Neural progenitor cell (in vitro differentiated cells): ENCODE results near the gene DNAJC21. TPM values are rescaled to one million over a fixed set of nuclear protein-coding genes. Genes with fewer than 3 reads are reported as not detected.
A peak's percentile ranks its signal among the peaks of the same experiment; 100 is the strongest.

Experiments
- DNase-seq: peaks from one replicate; pipeline ENCODE4 v3.0.0-alpha.2; 2016; ENCODE audit warnings: low spot score
- H2AFZ ChIP-seq: fragments of 200-600 bp; sonication (generic); replicated peaks from 2 replicates; pipeline ENCODE4 v1.6.1; 2016; ENCODE audit warnings: antibody characterized with exemption
- H3F3A ChIP-seq: fragments of 200-600 bp; sonication (generic); 2 replicates; pipeline ENCODE4 v1.6.1; 2016; ENCODE audit warnings: antibody characterized with exemption, low read depth
- H3K27ac ChIP-seq: fragments of 200-600 bp; sonication (generic); 2 replicates; pipeline ENCODE4 v1.5.1; 2016; ENCODE audit warnings: mild to moderate bottlenecking
- H3K27me3 ChIP-seq: fragments of 200-600 bp; sonication (generic); 2 replicates; pipeline ENCODE4 v1.6.1; 2016; ENCODE audit warnings: mild to moderate bottlenecking, moderate library complexity
- H3K36me3 ChIP-seq: fragments of 200-600 bp; sonication (generic); 2 replicates; pipeline ENCODE4 v1.5.1; 2016
- H3K4me1 ChIP-seq: fragments of 200-600 bp; sonication (generic); 2 replicates; pipeline ENCODE4 v1.6.1; 2016; ENCODE audit warnings: mixed run types
- H3K4me2 ChIP-seq: fragments of 200-600 bp; sonication (generic); 2 replicates; pipeline ENCODE4 v1.6.1; 2016
- H3K4me3 ChIP-seq: fragments of 200-600 bp; sonication (generic); 2 replicates; pipeline ENCODE4 v1.5.1; 2016
- H3K79me2 ChIP-seq: fragments of 200-600 bp; sonication (generic); 2 replicates; pipeline ENCODE4 v1.6.1; 2016; ENCODE audit warnings: low read depth
- H3K9ac ChIP-seq: fragments of 200-600 bp; sonication (generic); 2 replicates; pipeline ENCODE4 v1.6.1; 2016
- H3K9me3 ChIP-seq: fragments of 200-600 bp; sonication (generic); 2 replicates; pipeline ENCODE4 v1.5.1; 2016; ENCODE audit warnings: low read depth
- H4K20me1 ChIP-seq: fragments of 200-600 bp; sonication (generic); 2 replicates; pipeline ENCODE4 v1.6.1; 2016; ENCODE audit warnings: low read depth
- H3K27ac Mint-ChIP-seq: 3 replicates; pipeline ENCODE4 v1.8.0; 2021; ENCODE audit warnings: mixed read lengths
- H3K27me3 Mint-ChIP-seq: 2 replicates; pipeline ENCODE4 v1.8.0; 2022; ENCODE audit warnings: low read depth, mild to moderate bottlenecking, inconsistent platforms, moderate library complexity, mixed read lengths; ENCODE audit not compliant: insufficient read depth
- H3K36me3 Mint-ChIP-seq: 3 replicates; pipeline ENCODE4 v1.8.0; 2021; ENCODE audit warnings: mixed read lengths
- H3K4me1 Mint-ChIP-seq: 3 replicates; pipeline ENCODE4 v1.8.0; 2021; ENCODE audit warnings: mixed read lengths
- H3K4me3 Mint-ChIP-seq: 3 replicates; pipeline ENCODE4 v1.8.0; 2021; ENCODE audit warnings: mild to moderate bottlenecking, moderate library complexity, mixed read lengths
- H3K9me3 Mint-ChIP-seq: 3 replicates; pipeline ENCODE4 v1.8.0; 2020; ENCODE audit warnings: mixed read lengths
- EZH2 ChIP-seq: fragments of 200-600 bp; sonication (generic); IDR thresholded peaks from 2 replicates; pipeline ENCODE4 v1.6.1; 2017; ENCODE audit warnings: antibody characterized with exemption, mild to moderate bottlenecking, moderate library complexity
- EZH2phosphoT487 ChIP-seq: fragments of 200-600 bp; sonication (generic); IDR thresholded peaks from 2 replicates; pipeline ENCODE4 v1.6.1; 2017; ENCODE audit warnings: antibody characterized with exemption
- total RNA-seq: library from RNA; depleted of rRNA; stranded (reverse); fragments of >200 nt; gene quantifications from 2 replicates; pipeline ENCODE4 v1.2.3, GENCODE V29; 2015; ENCODE audit warnings: low replicate concordance
- TF ChIP-seq, protein P1 (sequence below): fragments of 200-600 bp; sonication (generic); IDR thresholded peaks from 2 replicates; pipeline ENCODE4 v1.5.1; 2017; ENCODE audit warnings: antibody characterized with exemption, mild to moderate bottlenecking

DNAJC21 gene
- total RNA-seq, 1 donor from 2014 or later: 52.8 TPM

- Histone ChIP-seq H2AFZ (no peak overlapping the region), H3F3A (peaks cover 39% of the 10 kb centered on the region), H3K4me3 (peak overlapping the region; percentile 75), H4K20me1 (peaks cover 15% of the 10 kb centered on the region), H3K36me3 (peaks cover 12% of the 10 kb centered on the region), H3K9me3 (no peaks in the 10 kb centered on the region), H3K4me2 (peak overlapping the region; percentile 95), H3K79me2 (peaks cover 56% of the 10 kb centered on the region), H3K9ac (peak overlapping the region; percentile 53), H3K27me3 (no peaks in the 10 kb centered on the region), H3K4me1 (peaks cover 13% of the 10 kb centered on the region), H3K27ac (no peak overlapping the region)
- peaks cover under 1% of the 10 kb centered on the region for H3K27me3 Mint-ChIP-seq
- H3K36me3 Mint-ChIP-seq: peaks cover 10% of the 10 kb centered on the region
- no peaks in the 10 kb centered on the region for H3K9me3 Mint-ChIP-seq
- H3K4me1 Mint-ChIP-seq: peaks cover 20% of the 10 kb centered on the region
- peak overlapping the region; percentile 98 for H3K4me3 Mint-ChIP-seq
- DNase-seq: no peak
- no peak for TF ChIP-seq EZH2phosphoT487
- TF ChIP-seq, protein P1, sequence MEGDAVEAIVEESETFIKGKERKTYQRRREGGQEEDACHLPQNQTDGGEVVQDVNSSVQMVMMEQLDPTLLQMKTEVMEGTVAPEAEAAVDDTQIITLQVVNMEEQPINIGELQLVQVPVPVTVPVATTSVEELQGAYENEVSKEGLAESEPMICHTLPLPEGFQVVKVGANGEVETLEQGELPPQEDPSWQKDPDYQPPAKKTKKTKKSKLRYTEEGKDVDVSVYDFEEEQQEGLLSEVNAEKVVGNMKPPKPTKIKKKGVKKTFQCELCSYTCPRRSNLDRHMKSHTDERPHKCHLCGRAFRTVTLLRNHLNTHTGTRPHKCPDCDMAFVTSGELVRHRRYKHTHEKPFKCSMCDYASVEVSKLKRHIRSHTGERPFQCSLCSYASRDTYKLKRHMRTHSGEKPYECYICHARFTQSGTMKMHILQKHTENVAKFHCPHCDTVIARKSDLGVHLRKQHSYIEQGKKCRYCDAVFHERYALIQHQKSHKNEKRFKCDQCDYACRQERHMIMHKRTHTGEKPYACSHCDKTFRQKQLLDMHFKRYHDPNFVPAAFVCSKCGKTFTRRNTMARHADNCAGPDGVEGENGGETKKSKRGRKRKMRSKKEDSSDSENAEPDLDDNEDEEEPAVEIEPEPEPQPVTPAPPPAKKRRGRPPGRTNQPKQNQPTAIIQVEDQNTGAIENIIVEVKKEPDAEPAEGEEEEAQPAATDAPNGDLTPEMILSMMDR: no peak
- TF ChIP-seq EZH2: no peak
- peak overlapping the region; percentile 1 for H3K27ac Mint-ChIP-seq
Measured at GRCh38 chr5:34930870-34931269, 1.5 kb downstream of the DNAJC21 start.

DNA sequence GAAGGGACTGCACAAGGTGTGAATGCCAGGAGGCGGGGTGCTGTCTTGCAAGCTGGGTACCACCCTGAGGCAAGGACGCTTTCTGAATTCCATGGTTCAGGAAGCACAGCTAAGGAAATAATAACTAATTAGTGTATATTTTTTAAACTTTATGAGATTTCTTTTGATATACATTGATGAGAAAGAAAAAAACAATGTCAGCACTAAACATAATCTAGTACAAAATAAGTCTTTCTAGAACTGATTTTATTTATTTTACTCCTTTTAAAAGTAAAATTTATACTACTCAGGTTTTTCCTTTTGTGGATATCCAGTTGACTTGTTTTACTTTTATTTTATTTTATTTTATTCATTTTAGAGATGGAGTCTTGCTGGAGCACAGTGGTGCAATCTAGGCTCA, 3.6 kb downstream of the DNAJC21 start:
- H3K4me3 Mint-ChIP-seq: no peak overlapping the region
- H3K4me3 ChIP-seq: no peak overlapping the region

DNA sequence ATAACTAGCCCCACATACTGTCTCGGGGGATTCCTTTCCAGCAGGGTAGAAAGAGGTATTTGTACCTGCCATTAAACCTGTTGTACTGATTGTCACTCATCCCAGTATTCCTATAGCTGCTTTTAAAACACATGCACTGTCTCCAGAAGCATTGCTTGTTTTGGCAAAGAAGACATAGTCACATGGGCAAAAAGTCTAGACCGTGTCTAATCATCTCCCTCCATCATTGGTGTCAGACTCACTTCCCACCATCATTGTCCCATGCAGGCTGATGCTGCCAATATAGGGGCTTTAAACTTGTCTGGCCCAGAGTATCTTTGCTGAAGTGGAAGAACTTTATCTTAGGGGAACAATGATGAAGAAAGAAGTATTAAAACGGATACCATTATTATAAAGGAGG, 12.6 kb downstream of the DNAJC21 start:
- Histone ChIP-seq H3K4me3 (no peak overlapping the region), H3K27ac (no peak overlapping the region), H3K79me2 (no peaks in the 10 kb centered on the region), H3K4me1 (no peaks in the 10 kb centered on the region), H3K27me3 (no peaks in the 10 kb centered on the region), H3K9ac (no peak overlapping the region), H3F3A (no peaks in the 10 kb centered on the region), H3K36me3 (peaks cover 33% of the 10 kb centered on the region), H2AFZ (no peak overlapping the region), H3K4me2 (no peak overlapping the region), H4K20me1 (no peaks in the 10 kb centered on the region), H3K9me3 (no peaks in the 10 kb centered on the region)
- TF ChIP-seq EZH2phosphoT487: no peak
- TF ChIP-seq, protein P1: no peak
- TF ChIP-seq EZH2: no peak
- Mint-ChIP-seq H3K4me1 (no peaks in the 10 kb centered on the region), H3K27me3 (no peaks in the 10 kb centered on the region), H3K9me3 (no peaks in the 10 kb centered on the region), H3K4me3 (no peak overlapping the region), H3K36me3 (peaks cover 27% of the 10 kb centered on the region), H3K27ac (no peak overlapping the region)
- no peak for DNase-seq

More for the DNA sequence above, 3.6 kb downstream of the DNAJC21 start:
- no peak overlapping the region for H3K27ac Mint-ChIP-seq
- peaks cover 20% of the 10 kb centered on the region for H3K4me1 Mint-ChIP-seq
- H3K27ac ChIP-seq: no peak overlapping the region
- peaks cover 20% of the 10 kb centered on the region for H3F3A ChIP-seq
- no peak overlapping the region for H3K4me2 ChIP-seq
- peaks cover 2% of the 10 kb centered on the region for H3K27me3 Mint-ChIP-seq
- peaks cover 18% of the 10 kb centered on the region for H3K36me3 Mint-ChIP-seq
- H3K79me2 ChIP-seq: peaks cover 56% of the 10 kb centered on the region
- peaks cover 7% of the 10 kb centered on the region for H3K36me3 ChIP-seq
- no peak for TF ChIP-seq EZH2phosphoT487
- no peak for TF ChIP-seq EZH2
- TF ChIP-seq, protein P1: no peak
- H3K9me3 Mint-ChIP-seq: no peaks in the 10 kb centered on the region
- H4K20me1 ChIP-seq: peaks cover 15% of the 10 kb centered on the region
- DNase-seq: no peak
- H3K9ac ChIP-seq: no peak overlapping the region
- H3K4me1 ChIP-seq: peaks cover 13% of the 10 kb centered on the region
- H3K9me3 ChIP-seq: no peaks in the 10 kb centered on the region
- H3K27me3 ChIP-seq: no peaks in the 10 kb centered on the region
- no peak overlapping the region for H2AFZ ChIP-seq
